ELF-1 (cell line): ENCODE data around the gene HSD17B8.

Experiments
- DNase-seq: peaks from one replicate; pipeline ENCODE4 v3.0.0-alpha.2; 2016; ENCODE audit warnings: low read depth, low spot score

HSD17B8 gene

DNA sequence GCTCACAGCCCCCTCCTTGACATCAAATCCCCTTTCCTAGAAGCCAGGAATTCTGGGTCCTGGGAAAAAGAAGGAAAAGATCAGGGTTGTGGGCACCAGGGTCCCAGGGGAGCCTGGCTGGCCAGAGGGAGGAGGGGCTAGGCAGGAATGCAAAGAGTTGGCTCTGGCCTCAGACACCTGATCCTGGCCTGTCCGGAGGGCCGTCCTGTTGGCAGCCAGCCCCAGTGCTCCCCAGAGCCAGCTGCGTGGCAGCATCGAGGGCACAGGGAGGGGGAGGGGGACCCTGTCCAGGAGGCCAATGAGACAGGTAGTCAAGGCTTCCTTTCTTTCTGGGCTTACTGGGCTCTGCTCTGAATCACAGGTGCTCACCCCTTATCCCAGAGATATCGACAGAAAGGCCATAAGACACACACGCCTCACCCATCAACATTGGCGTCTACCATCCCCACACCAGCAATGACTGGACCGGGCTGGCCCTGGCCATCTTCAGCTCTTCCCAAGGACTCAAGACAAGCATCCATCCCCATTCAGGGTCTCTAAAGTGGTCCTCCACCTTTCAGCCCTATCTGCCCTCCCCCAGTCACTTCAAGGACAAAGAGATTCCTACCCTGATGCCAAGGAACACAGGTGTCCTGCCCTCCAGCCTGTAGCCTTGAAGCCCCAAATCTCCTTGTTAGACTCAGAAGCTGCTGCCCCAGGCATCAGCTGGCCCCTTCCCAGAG is 12.9 kb upstream of the HSD17B8 start:
- no peak for DNase-seq

DNA sequence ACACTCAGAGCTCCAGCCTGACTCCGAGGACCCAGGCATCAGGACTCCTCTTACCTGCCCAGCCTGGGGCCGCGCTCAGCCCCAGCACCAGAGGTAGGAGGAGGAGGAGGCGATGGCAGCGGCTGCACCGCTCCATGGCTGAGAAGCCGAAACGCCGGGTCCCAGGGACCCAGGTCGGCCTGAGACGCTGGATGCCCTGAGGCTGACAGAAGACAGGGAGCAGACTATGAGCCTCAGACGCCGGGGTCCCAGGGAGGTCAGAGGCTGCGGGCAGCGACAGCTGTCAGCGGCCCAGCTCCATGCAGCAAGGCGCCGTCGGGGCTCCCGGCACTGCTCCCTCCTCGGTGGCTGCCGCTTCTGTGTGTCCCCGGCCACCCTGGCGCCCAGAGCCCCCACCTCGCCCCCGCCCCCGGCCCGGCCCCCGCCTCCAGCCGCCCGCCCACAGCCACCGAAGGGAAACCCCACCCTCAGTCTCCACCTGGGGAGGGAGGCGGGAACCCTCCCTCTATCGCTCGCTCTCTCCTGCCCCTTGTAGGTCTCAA is 12.3 kb upstream of the HSD17B8 start, which contains the start of gene COL11A2:
COL11A2 (minus strand) TSS at position 363 of the 542 bp plus-strand sequence; CDS start at position 136, 227 bp downstream.
- DNase-seq, result peak; percentile 56

DNA sequence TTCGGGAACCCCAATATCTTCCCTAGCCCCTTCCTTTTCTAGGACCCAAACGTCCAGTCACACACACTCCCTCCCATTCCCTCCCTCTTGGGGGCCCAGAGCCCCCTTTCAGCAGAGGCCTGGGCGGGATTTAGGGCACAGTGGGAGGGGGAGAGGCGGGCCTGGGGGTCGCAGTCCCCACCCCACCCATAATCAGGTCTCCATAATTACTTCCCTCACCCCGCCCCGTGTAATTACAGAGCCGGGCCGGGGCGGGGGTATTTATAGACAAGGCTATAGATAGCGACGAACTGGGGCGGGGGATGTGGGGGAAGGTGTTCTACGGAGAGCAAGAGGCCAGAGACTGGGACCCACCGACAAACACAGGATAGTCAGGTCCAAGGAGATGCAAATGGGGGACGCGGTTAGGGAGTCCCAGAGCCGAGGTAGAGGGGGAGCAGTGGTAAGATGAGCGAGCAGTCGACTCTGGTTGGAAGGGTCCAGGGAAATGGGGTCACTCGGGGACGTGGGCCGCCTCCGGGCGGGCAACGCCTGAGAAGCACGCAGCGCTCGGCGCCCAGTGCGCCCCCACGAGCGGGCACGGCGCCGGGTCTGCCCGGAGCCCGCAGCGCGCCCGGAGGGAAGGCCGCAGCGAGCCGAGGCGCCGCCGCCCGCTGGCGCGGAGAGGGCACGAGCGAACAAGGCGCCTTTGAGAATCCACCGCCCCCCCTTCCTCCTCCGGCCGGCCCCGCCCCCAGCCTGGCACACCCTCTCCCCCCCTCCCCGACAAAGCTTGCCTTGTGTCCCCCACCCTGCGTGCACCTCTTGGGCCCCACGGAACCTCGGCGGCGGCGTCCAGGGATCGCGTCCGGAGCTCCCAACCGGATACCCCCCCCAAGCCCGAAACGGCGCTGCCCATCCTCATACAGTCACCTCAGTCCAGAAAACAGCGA is 11.5 kb upstream of the HSD17B8 start:
- no peak for DNase-seq

DNA sequence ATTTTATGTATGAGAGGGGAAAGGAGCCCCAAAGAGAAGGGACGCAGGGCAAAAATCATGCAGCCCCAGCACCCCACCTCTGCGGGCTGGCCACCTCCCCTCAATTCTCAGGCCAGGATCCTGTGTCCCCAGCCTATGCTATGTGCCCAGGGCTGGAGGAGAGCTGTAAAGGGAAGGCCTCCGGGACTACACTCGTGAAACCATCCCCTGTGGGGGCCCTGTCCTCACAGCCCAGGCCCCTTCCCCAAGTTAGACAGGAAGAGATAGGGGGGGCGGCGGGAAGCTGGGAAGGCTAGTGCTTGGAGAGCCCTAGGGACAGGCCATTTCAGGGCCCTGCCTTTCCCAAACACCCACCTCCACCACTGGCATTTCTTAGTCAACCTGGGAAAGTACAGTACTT is 10.8 kb upstream of the HSD17B8 start:
- no peak for DNase-seq

DNA sequence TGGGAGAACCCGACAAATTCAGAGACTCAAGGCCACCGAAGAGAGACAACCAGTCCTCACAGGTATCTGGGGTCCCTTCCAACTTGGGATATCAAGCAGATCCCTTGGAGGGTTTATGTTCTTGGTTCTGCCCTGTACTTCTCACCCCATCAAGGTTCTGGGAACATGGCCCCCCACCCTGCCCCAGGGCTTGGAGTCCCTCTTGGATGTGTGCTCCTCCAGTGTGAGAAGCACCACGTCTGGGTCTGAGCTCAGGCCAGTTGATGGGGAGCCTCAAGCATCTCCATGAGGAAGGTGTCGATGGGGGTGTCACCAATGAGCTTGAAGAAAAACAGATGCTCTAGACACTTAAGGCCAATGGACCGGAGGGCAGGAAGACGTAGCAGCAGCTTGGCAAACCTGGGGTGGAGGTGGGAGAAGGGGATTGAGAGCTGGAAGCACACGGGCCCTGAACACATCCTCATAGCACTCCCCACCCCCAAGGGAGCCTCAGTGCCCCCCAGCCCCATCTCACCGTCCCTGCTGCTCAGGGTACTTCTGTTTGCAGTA is 9.9 kb upstream of the HSD17B8 start:
- DNase-seq, result no peak

DNA sequence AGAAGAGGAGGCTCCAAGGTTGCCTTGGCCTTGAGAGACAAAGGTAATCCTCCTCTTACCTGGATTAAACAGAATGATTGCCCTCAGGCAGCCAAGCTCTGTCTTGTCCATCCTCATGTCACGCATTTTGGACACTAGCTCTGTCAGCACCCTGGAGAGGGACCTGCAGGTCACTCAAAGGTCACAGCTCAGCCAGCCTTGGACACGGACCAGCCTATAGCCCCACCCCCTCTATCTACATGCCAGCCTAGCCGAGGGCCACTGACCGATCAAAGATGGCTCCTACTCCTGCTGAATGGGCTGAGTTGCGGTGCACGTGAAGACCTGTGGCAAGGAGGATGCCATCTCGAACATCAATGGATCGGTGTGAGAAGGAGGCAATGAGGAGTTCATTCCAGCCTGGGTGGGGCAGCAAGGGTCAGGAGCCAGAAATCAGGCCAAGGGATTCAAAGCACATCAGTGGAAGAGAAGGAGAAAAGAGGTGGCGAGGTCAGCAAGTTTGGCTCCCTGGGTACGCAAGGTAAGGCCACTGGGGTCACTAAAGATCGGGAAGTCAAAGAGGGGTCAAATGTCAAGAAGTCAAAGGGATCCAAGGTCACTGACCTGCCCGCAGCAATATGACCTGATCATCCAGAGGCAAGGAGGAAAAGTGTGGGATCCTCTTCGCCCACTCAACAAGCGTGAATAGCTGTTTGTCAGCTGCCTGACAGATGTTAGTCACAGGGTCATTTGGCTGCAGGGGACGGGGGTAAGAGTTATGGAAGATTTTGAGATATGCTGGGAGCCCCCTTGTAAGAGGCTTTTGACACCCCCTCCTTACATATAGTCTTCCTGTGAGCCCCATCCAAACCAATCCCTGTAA is 8.9 kb upstream of the HSD17B8 start:
- no peak for DNase-seq

DNA sequence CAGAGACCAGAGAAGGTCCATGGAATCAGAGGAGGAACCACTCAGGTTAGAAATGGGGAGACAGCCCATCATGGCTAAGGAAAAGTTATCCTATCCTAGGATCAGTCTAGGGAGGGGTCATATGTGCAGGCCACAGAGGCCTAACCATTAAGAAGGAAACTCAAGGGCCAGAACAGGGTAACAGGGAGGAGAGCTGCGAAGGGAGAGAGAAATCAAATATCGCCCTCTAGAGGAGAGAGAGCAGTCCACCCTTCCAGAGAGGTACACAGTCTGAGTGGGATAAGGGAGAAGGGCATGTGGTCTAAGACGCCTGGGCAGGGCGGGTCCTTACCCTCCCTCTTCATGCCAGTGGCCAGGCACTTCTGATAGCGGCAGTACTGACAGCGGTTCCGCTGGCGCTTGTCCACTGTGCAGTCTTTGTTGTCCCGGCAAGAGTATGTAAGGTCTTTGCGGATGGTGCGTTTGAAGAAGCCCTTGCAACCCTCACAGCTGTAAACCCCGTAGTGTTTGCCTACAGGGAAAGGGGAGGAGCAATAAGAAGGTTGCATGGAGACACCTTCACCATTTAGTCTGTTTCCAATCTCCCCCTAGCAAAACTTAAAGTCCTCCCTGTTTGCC is 6.9 kb upstream of the HSD17B8 start:
- peak; percentile 77 for DNase-seq

DNA sequence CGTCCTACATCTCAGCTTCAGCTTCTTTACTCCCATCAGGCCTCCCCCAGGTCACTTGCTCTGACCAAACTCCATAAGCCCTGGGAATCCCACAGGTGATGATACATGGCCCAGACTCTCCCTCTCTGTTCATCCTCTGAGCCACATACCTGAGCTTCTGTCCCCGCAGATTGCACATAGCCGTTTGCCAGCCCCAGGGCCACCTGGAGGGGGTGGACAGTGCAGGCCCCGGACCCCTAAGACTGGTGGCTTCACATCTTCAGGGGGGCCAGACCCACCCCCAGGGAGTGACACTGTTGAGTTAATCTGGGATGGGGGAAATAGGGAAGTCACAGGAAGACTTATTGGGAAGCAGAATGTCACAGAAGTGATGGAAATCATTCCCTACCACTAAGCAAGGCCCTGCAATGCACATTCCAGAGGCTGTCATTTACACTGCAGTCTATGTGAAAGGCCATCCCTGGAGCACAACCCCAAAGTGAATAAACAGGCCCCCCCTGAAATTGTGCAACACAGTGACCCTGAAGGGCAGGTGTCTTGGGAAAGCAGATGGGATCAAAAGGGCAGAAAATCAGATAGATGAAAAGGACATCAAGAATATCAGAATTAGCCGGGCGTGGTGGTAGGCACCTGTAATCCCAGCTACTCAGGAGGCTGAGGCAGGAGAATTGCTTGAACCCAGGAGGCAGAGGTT is 6.1 kb upstream of the HSD17B8 start:
- DNase-seq, result no peak

DNA sequence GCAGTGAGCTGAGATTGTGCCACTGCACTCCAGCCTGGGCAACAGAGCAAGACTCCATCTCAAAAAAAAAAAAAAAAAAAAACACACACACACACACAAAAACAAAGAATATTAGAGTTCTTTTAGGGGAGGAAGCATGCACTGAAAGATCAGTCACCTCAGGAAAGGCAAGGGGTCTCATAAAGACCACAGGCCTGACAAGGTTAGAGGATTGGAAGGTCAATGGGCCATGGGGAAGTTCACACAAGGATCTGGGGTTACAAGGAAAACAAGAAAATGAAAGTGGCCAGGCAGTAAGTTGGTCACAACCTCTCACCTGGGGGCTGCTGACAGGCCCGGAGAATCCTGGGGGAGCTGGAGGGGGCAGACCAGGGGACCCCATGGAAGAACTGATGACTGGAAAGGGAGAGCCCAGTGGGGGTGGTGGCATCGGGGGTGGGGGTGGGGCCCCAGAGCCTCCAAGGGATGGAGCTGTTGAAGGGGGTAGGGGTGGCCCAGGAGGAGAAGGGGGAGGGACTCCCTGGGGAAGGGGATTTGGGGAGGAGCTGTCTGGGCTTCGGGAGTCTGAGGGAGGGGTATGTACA is 5.5 kb upstream of the HSD17B8 start:
- no peak for DNase-seq

DNA sequence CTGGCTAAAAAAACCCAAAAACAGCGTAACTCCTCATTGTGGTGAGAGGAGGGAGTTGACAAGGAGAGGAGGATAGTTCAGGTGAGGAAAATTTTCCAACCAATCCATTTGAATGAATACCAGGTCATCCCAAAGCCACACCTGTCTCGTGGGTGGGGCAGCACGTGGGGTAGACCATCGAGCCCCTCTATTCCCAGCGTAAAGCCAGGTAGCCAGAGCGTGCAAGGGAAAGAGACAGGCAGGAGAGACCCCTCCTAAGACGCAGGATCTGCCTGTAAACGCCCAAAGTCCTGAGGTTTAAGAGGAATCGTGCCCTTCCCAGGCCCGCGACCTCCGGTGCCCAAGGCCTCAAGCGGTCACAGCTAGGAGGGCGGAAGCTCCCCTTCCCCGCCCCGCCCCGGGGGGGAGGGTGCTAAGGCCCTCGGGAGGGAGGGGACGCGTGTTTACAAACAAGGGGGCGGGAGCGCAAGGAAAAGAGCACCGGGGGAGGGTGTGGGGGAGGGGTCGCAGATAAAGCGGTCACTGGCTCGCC is 4.7 kb upstream of the HSD17B8 start:
- no peak for DNase-seq

DNA sequence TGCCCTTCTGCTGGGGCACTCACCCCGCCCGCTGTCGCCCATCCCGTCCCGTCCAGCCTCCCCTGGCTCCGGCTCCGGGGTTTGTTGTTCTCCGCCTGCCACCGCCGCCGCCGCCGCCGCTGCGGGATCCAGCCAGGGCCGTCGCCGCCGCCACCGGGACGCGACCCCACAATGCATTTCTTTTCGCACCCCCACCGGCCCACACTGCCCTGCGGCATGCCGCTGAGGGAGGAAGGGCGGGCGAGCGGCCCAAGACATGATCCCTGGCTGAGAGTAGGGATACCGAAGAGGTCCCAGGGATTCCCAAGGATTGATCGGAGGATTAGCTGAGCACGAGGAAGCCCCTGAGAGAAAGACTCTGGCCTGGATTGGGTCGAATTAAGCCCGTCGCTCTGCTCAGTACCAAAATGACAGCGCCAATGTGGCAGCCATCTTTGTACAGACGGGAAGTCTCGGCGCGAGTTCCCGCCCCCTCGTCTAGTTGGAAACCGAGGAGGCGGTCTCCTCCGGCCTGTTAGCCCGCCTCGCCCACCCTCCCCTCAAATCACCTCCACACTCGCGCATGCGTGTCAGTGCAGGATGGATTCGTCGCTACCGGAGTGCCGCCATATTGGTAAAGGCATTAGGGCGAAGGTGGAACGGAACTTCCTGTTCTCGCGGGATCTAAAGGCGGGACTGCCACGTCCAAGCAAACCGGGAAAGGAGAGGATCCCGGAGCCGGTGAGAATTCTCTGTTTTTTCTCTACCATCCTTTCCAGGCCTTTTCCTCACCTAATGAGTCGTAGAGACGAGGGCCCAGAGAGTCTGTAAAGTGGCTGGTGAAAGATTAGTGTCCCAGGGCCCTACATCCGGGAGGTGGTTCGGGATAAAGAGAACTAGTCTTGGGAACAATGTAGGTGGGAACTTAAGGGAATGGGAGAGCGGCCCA is 4.0 kb upstream of the HSD17B8 start, which contains the start of the genes RXRB and SLC39A7:
RXRB (minus strand) TSS at position 447 of the 928 bp plus-strand sequence; CDS start at position 258, 189 bp downstream.
SLC39A7 (plus strand) TSS at position 649 of the 928 bp plus-strand sequence. CDS start 379 bp downstream, outside the sequence.
- peak; percentile 99 for DNase-seq

DNA sequence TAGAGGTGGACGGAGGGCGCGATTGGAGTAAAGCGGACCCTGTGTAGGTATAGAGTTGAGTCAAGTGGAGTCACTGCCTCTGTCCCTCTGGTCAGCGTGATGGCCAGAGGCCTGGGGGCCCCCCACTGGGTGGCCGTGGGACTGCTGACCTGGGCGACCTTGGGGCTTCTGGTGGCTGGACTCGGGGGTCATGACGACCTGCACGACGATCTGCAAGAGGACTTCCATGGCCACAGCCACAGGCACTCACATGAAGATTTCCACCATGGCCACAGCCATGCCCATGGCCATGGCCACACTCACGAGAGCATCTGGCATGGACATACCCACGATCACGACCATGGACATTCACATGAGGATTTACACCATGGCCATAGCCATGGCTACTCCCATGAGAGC is 3.3 kb upstream of the HSD17B8 start:
- no peak for DNase-seq

DNA sequence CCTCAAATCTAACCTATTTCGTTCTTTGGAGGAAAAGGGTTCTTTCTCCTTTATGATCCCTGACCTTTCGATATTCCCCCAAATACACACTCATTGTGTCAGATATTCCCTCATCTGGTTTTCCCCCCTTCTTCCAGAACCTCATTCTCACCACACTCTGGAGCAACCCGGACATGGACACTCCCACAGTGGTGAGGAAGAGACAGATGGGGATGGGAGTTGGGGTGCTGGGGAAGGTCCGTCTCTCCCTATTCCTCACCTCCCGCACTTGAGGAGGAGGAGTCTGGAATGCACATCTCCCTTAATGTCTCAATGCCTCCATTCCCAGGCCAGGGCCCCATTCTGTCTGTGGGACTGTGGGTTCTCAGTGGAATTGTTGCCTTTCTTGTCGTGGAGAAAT is 2.5 kb upstream of the HSD17B8 start:
- DNase-seq, result no peak

DNA sequence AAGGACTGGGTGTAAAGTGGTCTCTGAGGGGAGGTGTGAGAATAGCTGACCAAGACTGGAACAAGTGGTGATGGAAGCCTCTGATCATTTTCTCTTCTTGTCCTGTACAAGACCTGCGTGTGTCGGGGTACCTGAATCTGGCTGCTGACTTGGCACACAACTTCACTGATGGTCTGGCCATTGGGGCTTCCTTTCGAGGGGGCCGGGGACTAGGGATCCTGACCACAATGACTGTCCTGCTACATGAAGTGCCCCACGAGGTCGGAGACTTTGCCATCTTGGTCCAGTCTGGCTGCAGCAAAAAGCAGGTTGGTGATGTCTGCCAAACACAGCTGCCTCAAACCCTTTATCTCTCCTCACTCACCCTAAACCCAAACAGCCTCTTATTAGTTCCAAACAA is 1.7 kb upstream of the HSD17B8 start:
- DNase-seq, result no peak

DNA sequence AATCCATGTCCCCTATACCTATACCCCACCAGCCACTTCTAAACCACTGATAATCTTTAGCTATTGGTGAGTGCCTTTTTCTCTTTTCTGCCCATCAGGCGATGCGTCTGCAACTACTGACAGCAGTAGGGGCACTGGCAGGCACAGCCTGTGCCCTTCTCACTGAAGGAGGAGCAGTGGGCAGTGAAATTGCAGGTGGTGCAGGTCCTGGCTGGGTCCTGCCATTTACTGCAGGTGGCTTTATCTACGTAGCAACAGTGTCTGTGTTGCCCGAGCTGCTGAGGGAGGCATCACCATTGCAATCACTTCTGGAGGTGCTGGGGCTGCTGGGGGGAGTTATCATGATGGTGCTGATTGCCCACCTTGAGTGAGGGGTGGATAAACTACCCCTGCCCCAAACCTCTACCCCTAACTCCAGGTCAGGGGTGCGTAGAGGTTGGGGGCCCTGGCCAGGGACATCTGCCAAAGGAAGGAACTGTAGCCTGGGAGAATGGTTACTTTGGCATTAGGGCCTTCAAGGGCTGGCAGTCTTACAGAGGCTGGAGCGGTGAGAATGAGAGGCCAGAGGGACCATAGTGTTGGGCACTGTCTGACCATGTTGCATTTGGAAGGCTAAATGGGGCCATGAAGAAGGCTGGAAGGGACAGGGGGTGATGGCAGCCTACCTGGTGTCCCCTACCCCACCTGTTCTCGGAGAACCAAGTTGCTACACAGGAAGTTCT is 851 bp upstream of the HSD17B8 start:
- no peak for DNase-seq

DNA sequence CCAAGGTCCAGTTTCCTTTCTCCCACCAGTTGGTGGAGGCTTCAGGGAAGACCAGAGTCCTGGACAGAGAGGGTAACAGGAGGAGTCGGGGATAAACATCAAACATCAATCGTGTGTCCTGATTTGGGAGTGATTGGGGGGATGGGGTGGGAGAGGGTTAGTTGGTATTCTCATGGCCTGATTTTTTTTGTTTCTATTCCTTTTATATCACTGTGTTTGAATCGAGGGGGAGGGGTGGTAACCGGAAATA is 365 bp upstream of the HSD17B8 start:
- no peak for DNase-seq

DNA sequence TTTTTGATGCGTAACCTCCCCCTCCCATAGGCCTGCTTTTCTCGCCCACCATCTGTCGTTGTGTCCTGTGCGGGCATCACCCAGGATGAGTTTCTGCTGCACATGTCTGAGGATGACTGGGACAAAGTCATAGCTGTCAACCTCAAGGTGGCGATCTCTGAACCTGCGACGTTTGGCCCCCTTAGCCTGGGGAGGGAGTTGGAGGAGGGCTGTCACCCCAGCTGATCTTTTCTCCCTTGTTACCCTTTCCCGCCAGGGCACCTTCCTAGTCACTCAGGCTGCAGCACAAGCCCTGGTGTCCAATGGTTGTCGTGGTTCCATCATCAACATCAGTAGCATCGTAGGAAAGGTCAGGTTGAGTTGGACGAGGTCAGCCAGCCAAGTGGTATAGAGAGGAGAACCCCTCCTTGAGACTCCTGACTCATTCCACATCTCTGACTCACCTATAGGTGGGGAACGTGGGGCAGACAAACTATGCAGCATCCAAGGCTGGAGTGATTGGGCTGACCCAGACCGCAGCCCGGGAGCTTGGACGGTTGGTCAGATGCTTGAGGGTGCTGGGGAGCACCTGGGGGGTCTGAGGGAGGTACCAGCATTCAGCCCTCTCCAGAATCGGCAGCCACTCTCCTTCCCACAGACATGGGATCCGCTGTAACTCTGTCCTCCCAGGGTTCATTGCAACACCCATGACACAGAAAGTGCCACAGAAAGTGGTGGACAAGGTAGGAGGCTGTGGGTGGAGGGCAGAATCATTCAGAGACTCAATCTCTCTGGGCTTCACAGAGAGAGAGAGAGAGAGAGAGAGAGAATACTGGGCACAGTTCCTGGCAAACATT is 954 bp downstream of the HSD17B8 start:
- DNase-seq, result no peak
